Activated CD4-positive, alpha-beta T cell treated with anti-CD3 and anti-CD28 coated beads for 24 hours (primary cell): Measurements from ENCODE around the gene UBALD2.

Experiments used
- DNase-seq, 2 donors: peaks; one replicate each; pipeline ENCODE4 v3.0.0-alpha.2; 2020; ENCODE audit warnings: low read depth in 2 of 2

The UBALD2 gene

GRCh38 chr17:76318586-76318985, 53.4 kb downstream of the UBALD2 start:
- DNase-seq: no peak
